WTC11 (cell line): ENCODE results near the gene CFAP99.

Experiments used
- CREB1 ChIP-seq: sonication (generic); formaldehyde crosslinking; IDR thresholded peaks from 2 replicates; pipeline ENCODE4 v1.8.0; 2023; ENCODE audit warnings: mild to moderate bottlenecking, missing genetic modification reagents
- PRRX2 ChIP-seq: fragments of 250-450 bp; sonication (Bioruptor Pico); IDR thresholded peaks from 2 replicates; pipeline ENCODE4 v1.8.0; 2021; ENCODE audit warnings: mild to moderate bottlenecking
- TF ChIP-seq, protein P1 (sequence below): fragments of 200-600 bp; IDR thresholded peaks from 2 replicates; pipeline ENCODE4 v1.8.0; 2022; ENCODE audit warnings: antibody characterized with exemption
- TF ChIP-seq, protein P2 (sequence below): sonication (generic); formaldehyde crosslinking; IDR thresholded peaks from 2 replicates; pipeline ENCODE4 v1.8.1; 2022; ENCODE audit warnings: mild to moderate bottlenecking, moderate library complexity, missing genetic modification reagents

DNA sequence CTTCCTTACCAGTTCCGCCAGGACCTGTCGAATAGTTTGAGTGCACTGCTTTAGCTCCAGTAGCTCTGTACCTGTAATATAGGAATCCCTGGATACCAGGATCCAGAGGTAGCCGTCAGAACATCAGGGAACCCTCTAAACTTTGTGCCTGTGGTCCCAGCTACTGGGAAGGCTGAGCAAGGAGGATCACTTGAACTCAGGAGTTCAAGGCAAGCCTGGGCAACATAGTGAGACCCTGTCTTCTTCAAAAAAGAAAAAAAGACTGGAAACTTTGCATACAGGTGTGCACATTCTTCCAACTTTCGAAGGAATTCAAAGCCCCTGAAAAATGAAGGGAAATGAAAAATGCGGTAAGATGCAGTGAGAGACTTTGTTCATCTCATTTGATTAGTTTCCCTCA is 85.1 kb downstream of the CFAP99 start:
- TF ChIP-seq CREB1 (CRISPR knock-in tag) (no peak), PRRX2 (CRISPR knock-in tag) (no peak)
- TF ChIP-seq, protein P1, sequence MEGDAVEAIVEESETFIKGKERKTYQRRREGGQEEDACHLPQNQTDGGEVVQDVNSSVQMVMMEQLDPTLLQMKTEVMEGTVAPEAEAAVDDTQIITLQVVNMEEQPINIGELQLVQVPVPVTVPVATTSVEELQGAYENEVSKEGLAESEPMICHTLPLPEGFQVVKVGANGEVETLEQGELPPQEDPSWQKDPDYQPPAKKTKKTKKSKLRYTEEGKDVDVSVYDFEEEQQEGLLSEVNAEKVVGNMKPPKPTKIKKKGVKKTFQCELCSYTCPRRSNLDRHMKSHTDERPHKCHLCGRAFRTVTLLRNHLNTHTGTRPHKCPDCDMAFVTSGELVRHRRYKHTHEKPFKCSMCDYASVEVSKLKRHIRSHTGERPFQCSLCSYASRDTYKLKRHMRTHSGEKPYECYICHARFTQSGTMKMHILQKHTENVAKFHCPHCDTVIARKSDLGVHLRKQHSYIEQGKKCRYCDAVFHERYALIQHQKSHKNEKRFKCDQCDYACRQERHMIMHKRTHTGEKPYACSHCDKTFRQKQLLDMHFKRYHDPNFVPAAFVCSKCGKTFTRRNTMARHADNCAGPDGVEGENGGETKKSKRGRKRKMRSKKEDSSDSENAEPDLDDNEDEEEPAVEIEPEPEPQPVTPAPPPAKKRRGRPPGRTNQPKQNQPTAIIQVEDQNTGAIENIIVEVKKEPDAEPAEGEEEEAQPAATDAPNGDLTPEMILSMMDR, result no peak
- TF ChIP-seq, protein P2, sequence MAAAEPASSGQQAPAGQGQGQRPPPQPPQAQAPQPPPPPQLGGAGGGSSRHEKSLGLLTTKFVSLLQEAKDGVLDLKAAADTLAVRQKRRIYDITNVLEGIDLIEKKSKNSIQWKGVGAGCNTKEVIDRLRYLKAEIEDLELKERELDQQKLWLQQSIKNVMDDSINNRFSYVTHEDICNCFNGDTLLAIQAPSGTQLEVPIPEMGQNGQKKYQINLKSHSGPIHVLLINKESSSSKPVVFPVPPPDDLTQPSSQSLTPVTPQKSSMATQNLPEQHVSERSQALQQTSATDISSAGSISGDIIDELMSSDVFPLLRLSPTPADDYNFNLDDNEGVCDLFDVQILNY (CRISPR knock-in tag), result no peak
